ENCODE measurements around the gene DEPDC4.

The DEPDC4 gene

GRCh38 chr12:100199347-100200149 is 67.3 kb downstream of the DEPDC4 start:
- H3K27ac ChIP-seq = peak overlapping the region; percentile 89

GRCh38 chr12:100199023-100199346 is 67.9 kb downstream of the DEPDC4 start:
- TF ChIP-seq ZFX (IDR thresholded peaks at IDR 0.05; ENCODE audit: borderline replicate concordance) = no peak
- TF ChIP-seq, protein P1, sequence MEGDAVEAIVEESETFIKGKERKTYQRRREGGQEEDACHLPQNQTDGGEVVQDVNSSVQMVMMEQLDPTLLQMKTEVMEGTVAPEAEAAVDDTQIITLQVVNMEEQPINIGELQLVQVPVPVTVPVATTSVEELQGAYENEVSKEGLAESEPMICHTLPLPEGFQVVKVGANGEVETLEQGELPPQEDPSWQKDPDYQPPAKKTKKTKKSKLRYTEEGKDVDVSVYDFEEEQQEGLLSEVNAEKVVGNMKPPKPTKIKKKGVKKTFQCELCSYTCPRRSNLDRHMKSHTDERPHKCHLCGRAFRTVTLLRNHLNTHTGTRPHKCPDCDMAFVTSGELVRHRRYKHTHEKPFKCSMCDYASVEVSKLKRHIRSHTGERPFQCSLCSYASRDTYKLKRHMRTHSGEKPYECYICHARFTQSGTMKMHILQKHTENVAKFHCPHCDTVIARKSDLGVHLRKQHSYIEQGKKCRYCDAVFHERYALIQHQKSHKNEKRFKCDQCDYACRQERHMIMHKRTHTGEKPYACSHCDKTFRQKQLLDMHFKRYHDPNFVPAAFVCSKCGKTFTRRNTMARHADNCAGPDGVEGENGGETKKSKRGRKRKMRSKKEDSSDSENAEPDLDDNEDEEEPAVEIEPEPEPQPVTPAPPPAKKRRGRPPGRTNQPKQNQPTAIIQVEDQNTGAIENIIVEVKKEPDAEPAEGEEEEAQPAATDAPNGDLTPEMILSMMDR (IDR thresholded peaks at IDR 0.05) = no peak
- H3K27ac ChIP-seq = peak overlapping the region; percentile 89

More at GRCh38 chr12:100199347-100200149, 67.3 kb downstream of the DEPDC4 start:
- TF ChIP-seq, protein P1 (IDR thresholded peaks at IDR 0.05) = 0 out of 2 replicates have a peak, but pooled peaks have one; percentile 4
- TF ChIP-seq ZFX (IDR thresholded peaks at IDR 0.05; ENCODE audit: borderline replicate concordance) = no peak

DNA sequence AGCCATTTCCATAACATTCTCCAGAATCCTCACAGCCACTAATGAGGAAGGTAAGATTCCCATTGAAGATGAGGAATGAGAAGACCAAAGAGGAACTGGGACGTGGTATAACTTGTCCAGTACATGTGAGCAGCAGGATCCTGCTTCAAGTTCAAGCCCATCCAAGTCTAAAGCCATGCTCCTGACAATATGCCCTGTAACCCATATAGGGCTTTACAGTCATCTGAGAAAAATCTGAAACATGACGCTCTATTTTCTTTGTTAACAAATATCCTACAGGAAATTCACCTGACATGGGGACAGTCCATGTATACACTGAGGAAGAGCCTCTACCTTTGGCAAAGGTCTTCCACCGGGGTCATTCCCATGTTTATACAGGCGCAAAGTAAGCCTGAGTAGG is 69.4 kb downstream of the DEPDC4 start:
- TF ChIP-seq, protein P1 (IDR thresholded peaks at IDR 0.05) = no peak
- TF ChIP-seq ZFX (IDR thresholded peaks at IDR 0.05; ENCODE audit: borderline replicate concordance) = no peak
- H3K27ac ChIP-seq = no peak overlapping the region

GRCh38 chr12:100193085-100193484 is 73.8 kb downstream of the DEPDC4 start:
- no peak overlapping the region for H3K27ac ChIP-seq
- TF ChIP-seq, protein P1 (IDR thresholded peaks at IDR 0.05) = no peak
- no peak for TF ChIP-seq ZFX (IDR thresholded peaks at IDR 0.05; ENCODE audit: borderline replicate concordance)

All from 22Rv1 (cell line).